DMS79 (cell line): ENCODE measurements around the gene ATP1B1.
"Not testable (repeated sequence)": the region's sequence is repeated elsewhere in the genome, so short reads cannot be mapped to it uniquely, and the experiment has no call there.

Experiments
- DNase-seq: peaks from one replicate; lab custom pipeline; 2025; lab: John Stamatoyannopoulos, UW

Gene ATP1B1

GRCh38 chr1:169142129-169142528 lies 35.6 kb downstream of the ATP1B1 start:
- no peak for DNase-seq

GRCh38 chr1:169143346-169143745 lies 36.9 kb downstream of the ATP1B1 start:
- DNase-seq: no peak

- no peak for DNase-seq
Observed at GRCh38 chr1:169143984-169144383, 37.5 kb downstream of the ATP1B1 start.

- DNase-seq: no peak
Observed at GRCh38 chr1:169144941-169145626, 38.6 kb downstream of the ATP1B1 start.

GRCh38 chr1:169146576-169147214 lies 40.2 kb downstream of the ATP1B1 start:
- no peak for DNase-seq

- DNase-seq: no peak
Observed at GRCh38 chr1:169148472-169149252, 42.2 kb downstream of the ATP1B1 start.

- DNase-seq: no peak
Observed at GRCh38 chr1:169149555-169150286, 43.2 kb downstream of the ATP1B1 start.

GRCh38 chr1:169150641-169151337 lies 44.3 kb downstream of the ATP1B1 start:
- DNase-seq: no peak

- no peak for DNase-seq
Observed at GRCh38 chr1:169151338-169151837, 44.9 kb downstream of the ATP1B1 start.

- no peak for DNase-seq
Observed at GRCh38 chr1:169155675-169156074, 49.2 kb downstream of the ATP1B1 start.

- DNase-seq: no peak
Observed at GRCh38 chr1:169156580-169156979, 50.1 kb downstream of the ATP1B1 start.

- no peak for DNase-seq
Observed at GRCh38 chr1:169160845-169161495, 54.5 kb downstream of the ATP1B1 start.

- DNase-seq: no peak
Observed at GRCh38 chr1:169161496-169162194, 55.2 kb downstream of the ATP1B1 start.

- DNase-seq: no peak
Observed at GRCh38 chr1:169163059-169163458, 56.6 kb downstream of the ATP1B1 start.

GRCh38 chr1:169175461-169175860 lies 69.0 kb downstream of the ATP1B1 start:
- no peak for DNase-seq

- not testable (repeated sequence) for DNase-seq
Observed at GRCh38 chr1:169179431-169179830, 72.9 kb downstream of the ATP1B1 start.

- no peak for DNase-seq
Observed at GRCh38 chr1:169180174-169180573, 73.7 kb downstream of the ATP1B1 start.
